Esophagus squamous epithelium (tissue), 4 donors: ENCODE measurements around the gene HM13.

ENCODE experiments used
- CTCF ChIP-seq, 6 experiments: fragments of 450-650 bp in 4 of 6; fragments of 200-600 bp in 2 of 6; sonication (generic) in 2 of 6; IDR thresholded peaks; one replicate each; pipeline ENCODE4 v1.5.1; 2016 to 2019; ENCODE audit warnings: antibody characterized with exemption in 6 of 6, mild to moderate bottlenecking in 4 of 6, moderate library complexity in 4 of 6
- POLR2A ChIP-seq, 4 donors: fragments of 450-650 bp; IDR thresholded peaks; one replicate each; pipeline ENCODE4 v1.6.1; 2017; ENCODE audit warnings: antibody characterized with exemption in 4 of 4, mild to moderate bottlenecking in 4 of 4, moderate library complexity in 3 of 4

GRCh38 chr20:31602431-31602778, 88.2 kb downstream of the HM13 start:
- no peak for TF ChIP-seq CTCF (IDR thresholded peaks at IDR 0.05)
- no peak for TF ChIP-seq POLR2A (IDR thresholded peaks at IDR 0.05)
